ENCODE data around the gene CREB3L1.
A peak's percentile ranks its signal among the peaks of the same experiment; 100 is the strongest.
"Not testable (repeated sequence)": the region's sequence is repeated elsewhere in the genome, so short reads cannot be mapped to it uniquely, and the experiment has no call there.

Gene CREB3L1

GRCh38 chr11:46296528-46297448 is 19.3 kb downstream of the CREB3L1 start:
- TF ChIP-seq CTCF (IDR thresholded peaks at IDR 0.05; ENCODE audit: low read depth, low read length): peak; percentile 71

GRCh38 chr11:46298699-46299433 is 21.4 kb downstream of the CREB3L1 start:
- no peak for DNase-seq (ENCODE audit: extremely low read depth, low read depth)
- no peak for TF ChIP-seq CTCF (IDR thresholded peaks at IDR 0.05; ENCODE audit: low read depth, low read length)

More at GRCh38 chr11:46296528-46297448, 19.3 kb downstream of the CREB3L1 start:
- DNase-seq (ENCODE audit: extremely low read depth, low read depth): peak; percentile 77

- TF ChIP-seq CTCF (IDR thresholded peaks at IDR 0.05; ENCODE audit: low read depth, low read length): no peak
These were observed 22.0 kb downstream of the CREB3L1 start for GRCh38 chr11:46299451-46299961.

GRCh38 chr11:46300270-46300669 is 22.8 kb downstream of the CREB3L1 start:
- TF ChIP-seq CTCF (IDR thresholded peaks at IDR 0.05; ENCODE audit: low read depth, low read length): no peak
- DNase-seq (ENCODE audit: extremely low read depth, low read depth): no peak

More at GRCh38 chr11:46299451-46299961, 22.0 kb downstream of the CREB3L1 start:
- DNase-seq (ENCODE audit: extremely low read depth, low read depth): no peak

- DNase-seq (ENCODE audit: extremely low read depth, low read depth): no peak
- no peak for TF ChIP-seq CTCF (IDR thresholded peaks at IDR 0.05; ENCODE audit: low read depth, low read length)
These were observed 25.4 kb downstream of the CREB3L1 start for GRCh38 chr11:46302866-46303265.

GRCh38 chr11:46304036-46304435 is 26.6 kb downstream of the CREB3L1 start:
- DNase-seq (ENCODE audit: extremely low read depth, low read depth): not testable (repeated sequence)

- no peak for TF ChIP-seq CTCF (IDR thresholded peaks at IDR 0.05; ENCODE audit: low read depth, low read length)
- no peak for DNase-seq (ENCODE audit: extremely low read depth, low read depth)
These were observed 27.2 kb downstream of the CREB3L1 start for GRCh38 chr11:46304605-46305179.
